TTC549 (cell line): ENCODE data around the gene CDH22.

ENCODE experiments used
- FAIRE-seq: peaks from 2 replicates; lab custom pipeline; 2012; peaks lifted over from hg19 to GRCh38; lab: Jason Lieb, UNC

CDH22 gene

GRCh38 chr20:46169245-46170171 lies 138.8 kb downstream of the CDH22 start:
- no peak for FAIRE-seq

GRCh38 chr20:46168438-46168837 lies 139.9 kb downstream of the CDH22 start:
- FAIRE-seq, result no peak

- FAIRE-seq, result no peak
These were observed 141.2 kb downstream of the CDH22 start for GRCh38 chr20:46167080-46167479.

GRCh38 chr20:46164254-46164653 lies 144.0 kb downstream of the CDH22 start:
- no peak for FAIRE-seq

GRCh38 chr20:46161921-46162320 lies 146.4 kb downstream of the CDH22 start:
- FAIRE-seq, result no peak

- FAIRE-seq, result no peak
These were observed 147.6 kb downstream of the CDH22 start for GRCh38 chr20:46160661-46161060.

- no peak for FAIRE-seq
These were observed 149.0 kb downstream of the CDH22 start for GRCh38 chr20:46159101-46159897.

- no peak for FAIRE-seq
These were observed 149.8 kb downstream of the CDH22 start for GRCh38 chr20:46158476-46158987.

- no peak for FAIRE-seq
These were observed 150.7 kb downstream of the CDH22 start for GRCh38 chr20:46157625-46158024.

- FAIRE-seq, result no peak
These were observed 151.2 kb downstream of the CDH22 start for GRCh38 chr20:46157076-46157592.

- no peak for FAIRE-seq
These were observed 152.2 kb downstream of the CDH22 start for GRCh38 chr20:46156065-46156464.

- no peak for FAIRE-seq
These were observed 153.5 kb downstream of the CDH22 start for GRCh38 chr20:46154796-46155195.

GRCh38 chr20:46154305-46154704 lies 154.0 kb downstream of the CDH22 start:
- FAIRE-seq, result no peak

GRCh38 chr20:46152824-46153586 lies 155.3 kb downstream of the CDH22 start:
- FAIRE-seq, result no peak

- no peak for FAIRE-seq
These were observed 156.4 kb downstream of the CDH22 start for GRCh38 chr20:46151936-46152335.

GRCh38 chr20:46150943-46151342 lies 157.4 kb downstream of the CDH22 start:
- no peak for FAIRE-seq

- no peak for FAIRE-seq
These were observed 159.7 kb downstream of the CDH22 start for GRCh38 chr20:46148313-46149208.

- FAIRE-seq, result no peak
These were observed 162.6 kb downstream of the CDH22 start for GRCh38 chr20:46145713-46146112.

- FAIRE-seq, result no peak
These were observed 163.8 kb downstream of the CDH22 start for GRCh38 chr20:46144432-46145025.

- no peak for FAIRE-seq
These were observed 166.2 kb downstream of the CDH22 start for GRCh38 chr20:46142124-46142523.
